Stromal cell of bone marrow (primary cell): Measurements from ENCODE around the gene RNF214.
A peak's percentile ranks its signal among the peaks of the same experiment; 100 is the strongest.
"Not testable (repeated sequence)": the region's sequence is repeated elsewhere in the genome, so short reads cannot be mapped to it uniquely, and the experiment has no call there.

ENCODE experiments used
- DNase-seq: peaks from one replicate; pipeline ENCODE4 v3.0.0-alpha.2; 2012; ENCODE audit warnings: low read depth

Gene RNF214

DNA sequence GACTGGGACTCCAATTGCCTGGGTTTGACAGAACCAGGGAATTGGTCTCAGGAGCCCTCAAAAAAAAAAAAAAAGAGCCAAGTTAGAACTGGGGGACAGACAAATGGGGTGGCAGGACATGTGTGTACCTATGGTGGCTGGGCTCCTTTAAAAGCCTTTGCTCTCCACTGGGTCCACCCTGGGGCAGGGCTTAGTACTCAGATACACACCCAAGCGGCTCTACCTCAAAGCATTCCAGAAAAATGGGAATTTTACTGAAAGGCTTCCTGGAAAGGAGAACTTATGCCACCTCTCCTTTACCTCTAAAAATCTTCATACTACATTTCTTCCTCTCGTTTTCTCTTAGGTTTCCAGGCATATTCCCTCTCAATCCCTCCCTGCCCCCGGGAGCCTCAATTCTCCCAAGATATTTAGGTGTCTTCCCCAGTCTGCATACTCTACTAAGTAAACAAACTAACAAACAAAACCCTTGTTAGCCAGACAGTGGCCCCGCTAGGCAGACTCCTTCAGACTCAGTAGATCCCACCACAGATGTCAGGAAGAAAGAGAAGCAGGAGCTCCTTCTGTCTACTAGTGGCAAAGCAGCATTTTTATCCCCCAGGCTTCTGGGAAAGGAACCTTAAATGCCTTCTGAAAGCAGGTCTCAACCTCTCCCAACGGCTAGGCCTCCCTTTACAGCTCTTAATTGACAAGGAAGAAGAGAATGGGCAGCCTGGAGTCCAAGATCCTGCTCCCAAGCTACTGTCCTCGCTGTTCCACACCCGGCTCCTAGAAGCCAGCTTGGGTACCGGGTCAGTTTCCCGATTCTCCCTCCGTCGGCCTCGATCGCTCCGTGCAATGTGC is 1.3 kb upstream of the RNF214 start:
- DNase-seq: no peak

DNA sequence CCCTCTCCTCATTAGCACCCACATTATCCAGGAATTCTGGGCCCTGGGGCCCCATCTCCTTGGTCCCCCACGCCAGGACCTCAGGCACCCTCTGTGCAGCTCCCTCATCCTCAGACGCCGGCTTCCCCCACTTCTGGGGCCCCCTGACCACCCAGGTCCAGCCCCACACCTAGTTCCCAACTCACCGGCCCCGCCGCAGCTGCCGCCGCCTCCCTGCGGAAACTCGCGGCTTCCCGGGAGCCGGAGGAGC is 704 bp upstream of the RNF214 start, which contains the start of gene PCSK7:
Gene PCSK7, minus strand, starts transcription at position 232 of the 250 bp plus-strand sequence. CDS start 2,229 bp downstream, outside the sequence.
- no peak for DNase-seq

- DNase-seq: no peak
Measured at GRCh38 chr11:117232911-117233409, 489 bp downstream of the RNF214 start.

DNA sequence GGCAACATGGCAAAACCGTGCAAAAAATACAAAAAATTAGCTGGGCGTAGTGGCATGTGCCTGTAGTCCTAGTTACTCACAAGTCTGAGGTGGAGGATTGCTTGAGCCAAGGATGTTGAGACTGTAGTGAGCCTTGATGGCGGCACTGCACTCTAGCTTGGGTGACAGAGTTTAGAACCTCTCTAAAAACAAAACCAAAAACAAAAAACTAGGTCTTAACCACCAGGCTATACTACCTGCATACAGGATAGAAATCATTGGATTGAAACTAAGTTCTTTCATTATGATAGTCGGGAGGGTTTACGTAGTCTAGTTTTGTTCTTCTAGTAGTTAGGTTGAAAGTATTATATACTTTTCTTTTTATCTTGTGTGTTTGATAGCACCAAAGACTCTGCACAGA is 5.8 kb downstream of the RNF214 start:
- no peak for DNase-seq

DNA sequence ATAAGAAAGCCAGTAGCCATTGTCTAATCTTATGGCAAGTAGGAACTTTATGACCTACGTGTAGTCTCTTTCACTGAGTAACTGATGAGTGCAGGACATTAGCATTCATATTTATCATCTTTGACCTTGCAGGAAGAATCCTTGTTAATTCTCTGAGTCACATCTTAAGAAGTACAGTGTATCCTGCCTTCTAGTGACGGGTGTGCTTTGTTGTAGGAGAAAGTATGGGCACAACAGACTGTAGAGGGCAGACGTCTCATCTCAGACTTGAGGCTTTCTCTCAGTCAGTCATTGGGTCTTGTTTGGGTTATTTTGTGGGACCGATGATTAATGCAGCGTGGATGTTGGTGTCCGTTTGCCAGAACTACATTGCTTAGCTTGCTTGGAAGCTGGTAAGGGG is 6.8 kb downstream of the RNF214 start:
- DNase-seq: peak; percentile 85

DNA sequence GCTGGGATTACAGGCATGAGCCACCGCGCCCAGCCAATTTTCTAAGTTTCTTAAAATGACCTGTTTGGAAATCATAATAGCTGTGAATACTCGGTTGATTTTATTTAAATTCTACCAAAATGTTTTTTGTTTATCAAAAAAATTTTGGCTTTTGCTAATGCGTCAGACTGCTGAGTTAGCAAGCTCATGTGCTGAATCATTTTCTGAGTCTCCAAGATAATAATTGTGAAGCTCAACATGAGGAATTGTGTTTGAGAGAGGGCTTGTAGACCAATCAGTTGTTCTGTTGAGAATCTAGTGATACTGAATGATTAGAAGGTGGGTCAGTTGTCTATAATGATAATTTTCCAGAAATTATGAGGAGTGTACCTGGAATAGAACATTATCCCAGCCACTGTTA is 15.9 kb downstream of the RNF214 start:
- no peak for DNase-seq

DNA sequence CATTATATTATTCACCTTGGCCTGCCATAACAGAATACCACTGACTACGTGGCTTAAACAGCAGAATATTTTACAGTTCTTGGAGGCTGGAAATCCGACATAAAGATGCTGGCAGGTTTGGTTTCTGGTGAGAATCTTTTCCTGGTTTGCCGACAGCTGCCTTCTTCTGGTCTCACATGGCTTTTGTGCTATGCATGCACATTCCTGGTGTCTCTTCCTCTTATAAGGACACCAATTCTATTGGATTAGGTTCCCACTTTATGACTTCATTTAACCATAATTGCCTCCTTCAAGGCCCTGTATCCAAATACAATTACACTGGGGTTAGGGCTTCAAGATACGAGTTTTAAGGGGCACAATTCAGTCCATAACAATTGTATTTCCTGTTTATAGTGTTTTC is 17.1 kb downstream of the RNF214 start:
- DNase-seq: no peak

DNA sequence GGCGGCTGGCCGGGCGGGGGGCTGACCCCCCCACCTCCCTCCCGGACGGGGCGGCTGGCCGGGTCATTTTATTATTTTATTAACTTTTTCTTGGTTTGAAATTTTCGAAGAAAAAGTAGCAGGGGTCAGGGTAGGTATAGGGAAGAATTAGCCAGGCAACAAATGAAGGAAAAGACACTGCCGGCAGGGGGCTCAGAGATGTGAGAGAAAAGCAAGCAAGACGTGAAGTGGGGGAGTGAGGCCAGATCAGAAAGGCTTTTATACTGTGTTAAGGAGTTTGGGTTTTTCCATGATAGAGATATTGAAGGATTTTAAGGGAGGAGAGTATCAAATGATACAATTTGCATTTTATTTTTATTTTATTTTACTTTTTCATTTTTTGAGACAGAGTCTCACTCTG is 19.0 kb downstream of the RNF214 start:
- DNase-seq: no peak

- no peak for DNase-seq
Measured at GRCh38 chr11:117255966-117256365, 23.5 kb downstream of the RNF214 start.

GRCh38 chr11:117256573-117256972 is 24.1 kb downstream of the RNF214 start:
- DNase-seq: no peak

DNA sequence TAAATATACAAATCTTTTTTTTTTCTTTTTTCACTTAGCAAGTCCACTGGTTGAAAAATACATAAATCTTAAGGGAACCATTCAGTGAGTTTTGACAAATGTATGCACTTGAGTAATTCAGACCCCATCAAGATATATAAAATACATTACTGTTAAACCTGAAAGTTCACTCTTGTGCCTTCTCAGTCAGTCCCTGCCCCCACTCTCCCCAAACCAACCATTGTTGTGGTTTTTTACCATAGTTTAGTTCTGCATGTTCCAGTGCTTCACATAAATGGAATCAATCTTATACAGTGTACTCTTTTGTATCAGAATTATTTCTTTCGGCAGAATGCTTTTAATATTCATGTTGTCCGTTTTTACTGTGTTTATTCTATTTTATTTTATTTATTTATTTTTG is 26.1 kb downstream of the RNF214 start:
- no peak for DNase-seq

GRCh38 chr11:117259417-117259816 is 26.9 kb downstream of the RNF214 start:
- no peak for DNase-seq

DNA sequence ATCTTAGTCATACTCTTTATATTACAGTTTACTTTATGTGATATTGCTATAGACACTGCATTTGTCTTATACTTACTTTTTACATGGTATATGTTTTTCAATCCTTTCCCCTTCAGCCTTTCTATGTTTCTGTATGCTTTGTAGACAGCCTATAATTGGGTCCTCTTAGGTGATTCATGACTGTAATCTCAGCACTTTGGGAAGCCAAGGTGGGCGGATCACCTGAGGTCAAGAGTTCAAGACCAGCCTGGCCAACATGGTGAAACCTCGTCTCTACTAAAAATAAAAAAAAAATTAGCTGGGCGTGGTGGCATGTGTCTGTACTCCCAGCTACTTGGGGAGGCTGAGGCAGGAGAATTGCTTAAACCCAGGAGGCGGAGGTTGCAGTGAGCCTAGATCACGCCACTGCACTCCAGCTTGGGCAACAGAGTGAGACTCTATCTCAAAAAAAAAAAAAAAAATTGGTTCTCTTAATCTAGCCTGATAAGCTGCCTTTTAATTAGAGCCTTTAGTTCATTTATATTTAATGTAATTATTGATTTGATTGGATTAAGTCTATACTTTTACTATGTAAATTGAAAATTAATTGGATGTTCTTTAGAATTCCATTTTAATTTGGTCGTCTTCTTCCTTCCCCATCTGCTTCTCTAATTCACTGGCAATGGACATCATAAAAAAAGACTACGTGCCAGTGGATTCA is 32.3 kb downstream of the RNF214 start:
- not testable (repeated sequence) for DNase-seq

GRCh38 chr11:117265745-117266144 is 33.3 kb downstream of the RNF214 start:
- no peak for DNase-seq

DNA sequence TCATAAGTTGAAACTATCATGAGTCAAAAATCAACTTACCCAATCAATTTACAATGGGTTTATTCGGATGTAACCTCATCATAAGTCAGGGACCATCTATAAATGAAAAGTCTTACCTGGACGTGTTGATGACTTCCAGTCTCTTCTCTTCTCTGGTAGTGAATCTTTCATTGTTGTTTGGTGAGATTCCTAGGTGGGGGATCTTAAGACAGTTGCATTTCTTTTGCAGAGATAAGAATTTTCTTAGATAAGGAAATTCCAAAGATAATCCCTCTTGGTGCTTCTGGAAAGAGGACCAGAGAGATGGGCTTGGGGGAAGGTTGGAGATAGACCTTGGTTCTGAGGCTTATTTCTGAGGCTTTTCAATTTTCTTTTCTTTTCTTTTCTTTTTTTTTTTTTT is 37.4 kb downstream of the RNF214 start:
- no peak for DNase-seq

GRCh38 chr11:117271208-117271607 is 38.7 kb downstream of the RNF214 start:
- DNase-seq: no peak

DNA sequence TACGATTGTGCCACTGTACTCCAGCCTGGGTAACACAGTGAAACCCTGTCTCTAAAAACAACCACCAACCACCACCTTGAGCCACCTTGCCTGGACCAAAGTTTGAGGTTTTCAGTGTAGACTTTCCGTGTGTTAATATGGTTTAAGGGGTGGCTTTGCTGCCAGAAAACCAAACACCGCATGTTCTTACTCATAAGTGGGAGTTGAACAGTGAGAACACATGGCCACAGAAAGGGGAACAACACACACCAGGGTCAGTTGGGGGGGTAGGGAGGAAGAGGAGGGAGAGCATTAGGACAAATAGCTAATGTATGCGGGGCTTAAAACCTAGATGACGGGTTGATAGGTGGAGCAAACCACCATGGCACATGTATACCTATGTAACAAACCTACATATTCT is 39.7 kb downstream of the RNF214 start:
- not testable (repeated sequence) for DNase-seq

GRCh38 chr11:117273550-117274289 is 41.2 kb downstream of the RNF214 start:
- peak; percentile 66 for DNase-seq

- no peak for DNase-seq
Measured at GRCh38 chr11:117278347-117278746, 45.9 kb downstream of the RNF214 start.

GRCh38 chr11:117279711-117280376 is 47.4 kb downstream of the RNF214 start:
- DNase-seq: no peak

DNA sequence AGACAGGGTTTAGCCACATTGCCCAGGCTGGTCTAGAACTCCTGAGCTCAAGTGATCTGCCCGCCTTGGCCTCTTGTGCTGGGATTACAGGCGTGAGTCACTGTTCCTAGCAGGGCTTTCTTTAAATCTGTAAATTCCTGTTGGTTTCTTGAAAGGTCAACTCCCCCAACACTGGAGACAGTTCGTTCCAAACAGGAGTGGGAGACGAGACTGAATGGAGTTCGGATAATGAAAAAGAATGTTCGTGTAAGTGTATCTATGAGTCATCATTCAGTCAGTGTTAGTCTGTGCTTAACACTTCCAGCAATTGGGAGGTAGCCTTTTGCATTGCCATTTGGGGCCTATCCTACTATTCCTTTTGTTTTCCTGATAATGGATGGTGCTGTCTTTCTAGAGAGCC is 48.7 kb downstream of the RNF214 start:
- DNase-seq: peak; percentile 94

DNA sequence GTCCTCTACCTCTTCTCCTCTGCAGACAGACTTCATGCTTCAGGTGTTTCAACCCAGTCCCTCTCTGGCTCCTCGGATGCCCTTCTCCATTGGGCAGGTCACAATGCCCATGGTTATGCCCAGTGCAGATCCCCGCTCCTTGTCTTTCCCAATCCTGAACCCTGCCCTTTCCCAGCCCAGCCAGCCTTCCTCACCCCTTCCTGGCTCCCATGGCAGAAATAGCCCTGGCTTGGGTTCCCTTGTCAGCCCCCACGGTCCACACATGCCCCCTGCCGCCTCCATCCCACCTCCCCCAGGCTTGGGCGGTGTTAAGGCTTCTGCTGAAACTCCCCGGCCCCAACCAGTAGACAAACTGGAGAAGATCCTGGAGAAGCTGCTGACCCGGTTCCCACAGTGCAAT is 49.4 kb downstream of the RNF214 start:
- no peak for DNase-seq
